ENCODE data around the gene TTC21B. TPM values are rescaled to one million over a fixed set of nuclear protein-coding genes. Genes with fewer than 3 reads are reported as not detected.

TTC21B gene
- total RNA-seq, 2 donors from 2014 or later, result 25.8 to 25.9 TPM

- TF ChIP-seq CTCF (conservative IDR thresholded peaks at IDR 0.05), result no peak
- Histone ChIP-seq H3K9me3 (ENCODE audit: control insufficient read depth, low read length) (peaks cover 9% of the 10 kb centered on the region), H3K9ac (ENCODE audit: extremely low read depth, low read length, poor library complexity, severe bottlenecking) (no peak overlapping the region), H3K27ac (ENCODE audit: low read depth, low read length) (no peak overlapping the region), H3K36me3 (ENCODE audit: control insufficient read depth, insufficient read depth, low read length) (no peaks in the 10 kb centered on the region), H3K27me3 (ENCODE audit: control insufficient read depth, insufficient read depth, low read length, poor library complexity, severe bottlenecking) (no peaks in the 10 kb centered on the region), H3K4me3 (ENCODE audit: low read length) (no peak overlapping the region), H3K4me1 (ENCODE audit: control insufficient read depth, insufficient read depth, low read length) (peaks cover 5% of the 10 kb centered on the region)
- Mint-ChIP-seq H3K4me1 (peaks cover 19% of the 10 kb centered on the region), H3K9me3 (peaks cover 15% of the 10 kb centered on the region), H3K4me3 (no peak overlapping the region), H3K36me3 (ENCODE audit: low read depth) (no peaks in the 10 kb centered on the region), H3K27me3 (ENCODE audit: insufficient read depth) (no peaks in the 10 kb centered on the region), H3K27ac (no peak overlapping the region)
- no peak for DNase-seq
- WGBS, 2 experiments (ENCODE audit: insufficient coverage in 1 of 2, insufficient read length in 1 of 2), result 95 to 100% methylated on average over 3 to 7 of the region's 7 CpGs
These were observed 107.5 kb downstream of the TTC21B start for GRCh38 chr2:165846056-165846455.

GRCh38 chr2:165844216-165844615 is 109.4 kb downstream of the TTC21B start:
- Mint-ChIP-seq H3K36me3 (ENCODE audit: low read depth) (no peaks in the 10 kb centered on the region), H3K9me3 (peaks cover 4% of the 10 kb centered on the region), H3K4me1 (peaks cover 19% of the 10 kb centered on the region), H3K4me3 (no peak overlapping the region), H3K27me3 (ENCODE audit: insufficient read depth) (no peaks in the 10 kb centered on the region), H3K27ac (peak overlapping the region; percentile 65)
- DNase-seq, result no peak
- no peak overlapping the region for H3K27ac ChIP-seq (ENCODE audit: low read depth, low read length)
- H3K4me3 ChIP-seq (ENCODE audit: low read length), result no peak overlapping the region
- H3K27me3 ChIP-seq (ENCODE audit: control insufficient read depth, insufficient read depth, low read length, poor library complexity, severe bottlenecking), result no peaks in the 10 kb centered on the region
- whole genome bisulfite sequencing, 2 experiments (ENCODE audit: insufficient coverage in 1 of 2, insufficient read length in 1 of 2), result 23 to 33% methylated on average over 1 to 2 of the region's 2 CpGs
- peaks cover 5% of the 10 kb centered on the region for H3K4me1 ChIP-seq (ENCODE audit: control insufficient read depth, insufficient read depth, low read length)
- TF ChIP-seq CTCF (conservative IDR thresholded peaks at IDR 0.05), result no peak
- H3K9ac ChIP-seq (ENCODE audit: extremely low read depth, low read length, poor library complexity, severe bottlenecking), result no peak overlapping the region
- H3K36me3 ChIP-seq (ENCODE audit: control insufficient read depth, insufficient read depth, low read length), result no peaks in the 10 kb centered on the region
- H3K9me3 ChIP-seq (ENCODE audit: control insufficient read depth, low read length), result peaks cover 2% of the 10 kb centered on the region

GRCh38 chr2:165843351-165843750 is 110.2 kb downstream of the TTC21B start:
- Mint-ChIP-seq H3K27ac (no peak overlapping the region), H3K9me3 (no peaks in the 10 kb centered on the region), H3K4me1 (peaks cover 20% of the 10 kb centered on the region), H3K36me3 (ENCODE audit: low read depth) (no peaks in the 10 kb centered on the region), H3K27me3 (ENCODE audit: insufficient read depth) (peaks cover under 1% of the 10 kb centered on the region), H3K4me3 (no peak overlapping the region)
- WGBS, 2 experiments (ENCODE audit: insufficient coverage in 1 of 2, insufficient read length in 1 of 2), result 93 to 100% methylated on average over 1 of the region's 1 CpG
- H3K4me3 ChIP-seq (ENCODE audit: low read length), result no peak overlapping the region
- no peaks in the 10 kb centered on the region for H3K36me3 ChIP-seq (ENCODE audit: control insufficient read depth, insufficient read depth, low read length)
- no peaks in the 10 kb centered on the region for H3K9me3 ChIP-seq (ENCODE audit: control insufficient read depth, low read length)
- TF ChIP-seq CTCF (conservative IDR thresholded peaks at IDR 0.05), result no peak
- peaks cover 5% of the 10 kb centered on the region for H3K4me1 ChIP-seq (ENCODE audit: control insufficient read depth, insufficient read depth, low read length)
- no peak overlapping the region for H3K9ac ChIP-seq (ENCODE audit: extremely low read depth, low read length, poor library complexity, severe bottlenecking)
- no peak overlapping the region for H3K27ac ChIP-seq (ENCODE audit: low read depth, low read length)
- H3K27me3 ChIP-seq (ENCODE audit: control insufficient read depth, insufficient read depth, low read length, poor library complexity, severe bottlenecking), result no peaks in the 10 kb centered on the region
- no peak for DNase-seq
